ENCODE measurements around the gene OR10A2. TPM values are rescaled to one million over a fixed set of nuclear protein-coding genes. Genes with fewer than 3 reads are reported as not detected.
"Not testable (repeated sequence)": the region's sequence is repeated elsewhere in the genome, so short reads cannot be mapped to it uniquely, and the experiment has no call there.

OR10A2 gene
- total RNA-seq, 6 donors from 2014 or later, result not detected

DNA sequence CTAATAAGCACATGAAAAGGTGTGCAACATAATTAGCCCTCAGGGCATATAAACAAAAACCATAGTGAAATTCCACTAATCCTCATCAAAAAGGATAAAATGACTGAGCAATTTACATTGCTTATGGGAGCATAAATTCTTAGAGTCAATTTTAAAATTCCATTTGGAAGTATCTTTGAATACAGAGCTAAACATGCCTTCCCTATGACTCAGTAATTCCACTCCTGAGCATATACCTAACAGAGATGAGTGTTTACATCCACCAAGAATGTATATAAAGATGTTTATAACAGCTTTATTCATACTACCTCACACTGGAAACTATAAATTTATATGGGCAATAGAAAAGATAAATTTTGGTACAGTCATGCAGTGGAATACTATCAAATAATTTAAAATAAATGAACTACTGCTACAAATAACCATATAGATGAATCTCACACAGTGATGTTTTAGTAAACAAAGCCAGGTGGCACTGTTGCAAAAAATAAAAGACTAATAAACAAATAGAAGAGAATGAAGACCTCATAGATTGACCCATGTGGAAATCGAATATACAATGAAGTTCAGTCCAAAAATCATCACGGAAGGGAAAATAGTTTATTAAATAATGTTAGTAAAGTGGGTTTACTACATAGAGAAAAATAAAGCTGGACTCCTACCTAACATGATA, 37.6 kb downstream of the OR10A2 start:
- Histone ChIP-seq H3K4me1 (no peaks in the 10 kb centered on the region), H3K27ac (no peak overlapping the region), H3K9me3 (no peaks in the 10 kb centered on the region), H3K27me3 (no peaks in the 10 kb centered on the region), H3K36me3 (no peaks in the 10 kb centered on the region), H3K4me3 (no peak overlapping the region)
- 57 to 82% methylated on average over 2 of the region's 2 CpGs for WGBS, 2 donors
- ATAC-seq (ENCODE audit: low FRiP score in 2 of 2) (no peak), DNase-seq (no peak)
- TF ChIP-seq POLR2A (IDR thresholded peaks at IDR 0.05), result no peak
- TF ChIP-seq EP300 (IDR thresholded peaks at IDR 0.05), result no peak
- TF ChIP-seq, protein P1, sequence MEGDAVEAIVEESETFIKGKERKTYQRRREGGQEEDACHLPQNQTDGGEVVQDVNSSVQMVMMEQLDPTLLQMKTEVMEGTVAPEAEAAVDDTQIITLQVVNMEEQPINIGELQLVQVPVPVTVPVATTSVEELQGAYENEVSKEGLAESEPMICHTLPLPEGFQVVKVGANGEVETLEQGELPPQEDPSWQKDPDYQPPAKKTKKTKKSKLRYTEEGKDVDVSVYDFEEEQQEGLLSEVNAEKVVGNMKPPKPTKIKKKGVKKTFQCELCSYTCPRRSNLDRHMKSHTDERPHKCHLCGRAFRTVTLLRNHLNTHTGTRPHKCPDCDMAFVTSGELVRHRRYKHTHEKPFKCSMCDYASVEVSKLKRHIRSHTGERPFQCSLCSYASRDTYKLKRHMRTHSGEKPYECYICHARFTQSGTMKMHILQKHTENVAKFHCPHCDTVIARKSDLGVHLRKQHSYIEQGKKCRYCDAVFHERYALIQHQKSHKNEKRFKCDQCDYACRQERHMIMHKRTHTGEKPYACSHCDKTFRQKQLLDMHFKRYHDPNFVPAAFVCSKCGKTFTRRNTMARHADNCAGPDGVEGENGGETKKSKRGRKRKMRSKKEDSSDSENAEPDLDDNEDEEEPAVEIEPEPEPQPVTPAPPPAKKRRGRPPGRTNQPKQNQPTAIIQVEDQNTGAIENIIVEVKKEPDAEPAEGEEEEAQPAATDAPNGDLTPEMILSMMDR (IDR thresholded peaks at IDR 0.05), result no peak
- no peak for TF ChIP-seq POLR2AphosphoS5 (IDR thresholded peaks at IDR 0.05)

DNA sequence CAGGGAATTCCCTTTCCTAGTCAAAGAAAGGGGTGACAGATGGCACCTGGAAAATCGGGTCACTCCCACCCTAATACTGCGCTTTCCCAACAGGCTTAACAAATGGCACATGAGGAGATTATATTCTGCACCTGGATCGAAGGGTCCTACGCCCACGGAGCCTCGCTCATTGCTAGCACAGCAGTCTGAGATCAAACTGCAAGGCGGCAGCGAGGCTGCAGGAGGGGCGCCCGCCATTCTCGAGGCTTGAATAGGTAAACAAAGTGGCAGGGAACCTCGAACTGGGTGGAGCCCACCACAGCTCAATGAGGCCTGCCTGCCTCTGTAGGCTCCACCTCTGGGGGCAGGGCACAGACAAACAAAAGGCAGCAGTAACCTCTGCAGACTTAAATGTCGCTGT, 41.9 kb downstream of the OR10A2 start:
- H3K27me3 ChIP-seq; H3K4me3 ChIP-seq; H3K27ac ChIP-seq; ATAC-seq (ENCODE audit: low FRiP score in 2 of 2); H3K4me1 ChIP-seq; H3K36me3 ChIP-seq; H3K9me3 ChIP-seq: not testable (repeated sequence)
- DNase-seq, result peak in 1 of 2 donors; percentile 56
- 82 to 91% methylated on average over 12 to 13 of the region's 13 CpGs for WGBS, 2 donors

DNA sequence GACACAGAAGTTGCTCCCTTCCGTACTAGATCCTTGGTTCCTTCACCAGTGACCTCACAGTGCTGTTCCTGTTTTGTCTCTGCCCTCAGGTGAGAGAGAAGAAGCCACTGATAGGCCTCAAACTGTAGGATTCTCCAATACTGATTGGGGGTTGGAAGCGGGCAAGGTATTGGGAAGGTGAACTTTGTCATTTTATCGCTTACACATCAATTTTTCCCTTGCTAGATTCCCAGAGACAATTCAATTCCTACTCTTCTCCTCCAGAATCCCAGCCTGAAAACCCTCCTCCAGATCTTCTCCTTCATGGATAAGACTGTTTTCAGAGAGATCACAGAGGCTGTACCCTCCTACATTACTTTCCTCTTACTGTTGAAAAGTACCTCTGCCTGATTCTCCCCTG, 48.5 kb downstream of the OR10A2 start:
- Histone ChIP-seq H3K4me1 (no peaks in the 10 kb centered on the region), H3K27ac (no peak overlapping the region), H3K9me3 (no peaks in the 10 kb centered on the region), H3K36me3 (no peaks in the 10 kb centered on the region), H3K27me3 (no peaks in the 10 kb centered on the region), H3K4me3 (no peak overlapping the region)
- ATAC-seq (ENCODE audit: low FRiP score in 2 of 2) (no peak), DNase-seq (no peak)
- TF ChIP-seq EP300 (IDR thresholded peaks at IDR 0.05), result no peak
- TF ChIP-seq POLR2A (IDR thresholded peaks at IDR 0.05), result no peak
- TF ChIP-seq, protein P1 (IDR thresholded peaks at IDR 0.05), result no peak
- no peak for TF ChIP-seq POLR2AphosphoS5 (IDR thresholded peaks at IDR 0.05)
- WGBS, 2 donors, result 92% methylated on average over 3 of the region's 3 CpGs

DNA sequence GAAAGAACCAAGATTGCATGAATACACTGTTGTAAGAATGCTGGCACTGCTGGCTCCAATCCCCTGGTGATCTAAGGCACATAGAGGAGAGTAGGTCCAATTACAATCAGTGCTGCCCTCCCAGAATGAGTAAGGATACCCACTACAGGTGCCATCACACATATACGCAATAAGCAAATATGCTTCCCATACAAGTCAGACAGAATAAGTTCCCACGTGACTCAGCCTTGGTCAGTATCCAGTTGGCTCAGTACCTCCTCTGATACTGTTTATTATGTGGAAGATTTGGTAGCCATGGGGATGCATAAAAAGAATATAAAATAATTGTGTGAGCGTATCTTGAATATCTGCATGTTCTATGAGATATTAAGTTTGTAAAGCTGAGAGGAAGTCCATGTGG, 49.1 kb downstream of the OR10A2 start:
- no peaks in the 10 kb centered on the region for H3K9me3 ChIP-seq
- 60 to 67% methylated on average over 3 of the region's 3 CpGs for WGBS, 2 donors
- no peaks in the 10 kb centered on the region for H3K36me3 ChIP-seq
- DNase-seq, result no peak
- H3K27me3 ChIP-seq, result no peaks in the 10 kb centered on the region
- ATAC-seq (ENCODE audit: low FRiP score in 2 of 2), result peak in 1 of 2 donors; percentile 23
- no peak overlapping the region for H3K27ac ChIP-seq
- H3K4me3 ChIP-seq, result no peak overlapping the region
- H3K4me1 ChIP-seq, result no peaks in the 10 kb centered on the region
- no peak for TF ChIP-seq POLR2AphosphoS5 (IDR thresholded peaks at IDR 0.05)

DNA sequence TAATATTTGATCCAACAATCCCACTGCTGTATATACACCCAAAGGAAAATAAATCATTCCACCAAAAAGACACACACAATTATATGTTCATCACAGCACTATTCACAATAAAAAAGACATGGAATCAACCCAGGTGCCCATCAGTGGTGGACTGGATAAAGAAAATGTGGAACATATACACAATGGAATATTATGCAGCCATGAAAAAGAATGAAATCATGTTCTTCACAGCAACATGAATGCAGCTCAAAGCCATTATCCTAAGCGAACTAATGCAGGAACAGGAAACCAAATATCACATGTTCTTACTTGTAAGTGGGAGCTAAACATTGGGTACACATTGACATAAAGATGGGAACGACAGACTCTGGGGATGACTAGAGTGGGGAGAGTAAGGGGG, 56.8 kb downstream of the OR10A2 start:
- no peak for ATAC-seq (ENCODE audit: low FRiP score in 2 of 2)
- Histone ChIP-seq H3K4me1 (no peaks in the 10 kb centered on the region), H3K9me3 (no peaks in the 10 kb centered on the region), H3K27me3 (no peaks in the 10 kb centered on the region), H3K27ac (no peak overlapping the region), H3K4me3 (no peak overlapping the region), H3K36me3 (no peaks in the 10 kb centered on the region)
- TF ChIP-seq, protein P1 (IDR thresholded peaks at IDR 0.05), result no peak
- no peak for TF ChIP-seq EP300 (IDR thresholded peaks at IDR 0.05)
- no peak for TF ChIP-seq POLR2AphosphoS5 (IDR thresholded peaks at IDR 0.05)
- TF ChIP-seq POLR2A (IDR thresholded peaks at IDR 0.05), result no peak
- DNase-seq, result no peak
- WGBS, 2 donors, result 26 to 48% methylated on average over 2 of the region's 2 CpGs

DNA sequence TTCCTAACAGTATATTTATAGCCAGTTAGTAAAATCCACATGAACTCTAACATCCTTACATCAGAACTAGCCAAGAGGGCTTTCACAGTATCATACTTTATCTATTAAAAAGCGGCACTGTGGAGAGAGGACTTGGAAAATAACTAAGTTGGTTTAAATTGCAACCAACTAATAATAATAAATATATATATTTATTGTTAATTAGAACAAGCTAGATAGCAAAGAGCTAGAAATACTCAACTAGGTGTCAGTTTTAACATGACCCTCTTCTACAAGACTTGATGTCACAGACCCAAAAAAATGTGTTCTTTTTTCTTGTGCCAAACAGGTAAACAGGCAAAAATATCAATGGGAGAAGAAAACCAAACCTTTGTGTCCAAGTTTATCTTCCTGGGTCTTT, 57.8 kb downstream of the OR10A2 start, which contains the start of gene OR2D3:
Gene OR2D3, plus strand, starts transcription at position 301 of the 400 bp plus-strand sequence. Its CDS starts 0 bp downstream, at position 301.
- H3K36me3 ChIP-seq, result no peaks in the 10 kb centered on the region
- H3K27me3 ChIP-seq, result no peaks in the 10 kb centered on the region
- H3K4me1 ChIP-seq, result no peaks in the 10 kb centered on the region
- no peak within 1 kb of the TSS for H3K4me3 ChIP-seq
- no peaks in the 10 kb centered on the region for H3K9me3 ChIP-seq
- TF ChIP-seq POLR2A (IDR thresholded peaks at IDR 0.05) (no peak), POLR2AphosphoS5 (IDR thresholded peaks at IDR 0.05) (no peak), EP300 (IDR thresholded peaks at IDR 0.05) (no peak)
- TF ChIP-seq, protein P1 (IDR thresholded peaks at IDR 0.05), result no peak
- no peak for ATAC-seq (ENCODE audit: low FRiP score in 2 of 2)
- DNase-seq, result no peak
- H3K27ac ChIP-seq, result no peak within 1 kb of the TSS
- 89 to 95% methylated on average over 1 of the region's 1 CpG for WGBS, 2 donors
